Measurements from ENCODE around the gene GRP. TPM values are rescaled to one million over a fixed set of nuclear protein-coding genes. Genes with fewer than 3 reads are reported as not detected.

The GRP gene
- total and polyA plus RNA-seq, 2 of the 4 experiments (the other 2 are of a cell fraction) = not detected

- POLR2A ChIA-PET (ENCODE audit: unreplicated experiment) = no interaction called here
- intact Hi-C loops (cut with micrococcal nuclease) = no loop called here
- no peak overlapping the region for H2BK20ac ChIP-seq (ENCODE audit: low read depth, low read length)
These were observed 47.2 kb upstream of the GRP start for GRCh38 chr18:59172664-59173249.

More at GRCh38 chr18:59172664-59173249, 47.2 kb upstream of the GRP start:
- no peaks in the 10 kb centered on the region for H3K9me1 ChIP-seq (ENCODE audit: insufficient read depth, low read length)
- H3K56ac ChIP-seq (ENCODE audit: extremely low read depth, insufficient read depth, low read length) = no peak overlapping the region
- no peak overlapping the region for H3K14ac ChIP-seq (replicated peaks; ENCODE audit: low read depth, low read length)
- CTCF ChIA-PET = no interaction called here
- TF ChIP-seq CHD1 (IDR thresholded peaks at IDR 0.05; ENCODE audit: low read depth, low read length) = no peak
- TF ChIP-seq BHLHE40 (IDR thresholded peaks at IDR 0.05; ENCODE audit: low read depth, low read length) = no peak
- TF ChIP-seq MAZ (IDR thresholded peaks at IDR 0.05; ENCODE audit: borderline replicate concordance, low read depth, low read length) = no peak
- TF ChIP-seq RCOR1 (IDR thresholded peaks at IDR 0.05; ENCODE audit: insufficient replicate concordance, low read length) = no peak
- no peak for TF ChIP-seq SMC3 (IDR thresholded peaks at IDR 0.05; ENCODE audit: low read depth, low read length)
- TF ChIP-seq RAD21 (IDR thresholded peaks at IDR 0.05; ENCODE audit: low read length) = no peak
- TF ChIP-seq, protein P1, sequence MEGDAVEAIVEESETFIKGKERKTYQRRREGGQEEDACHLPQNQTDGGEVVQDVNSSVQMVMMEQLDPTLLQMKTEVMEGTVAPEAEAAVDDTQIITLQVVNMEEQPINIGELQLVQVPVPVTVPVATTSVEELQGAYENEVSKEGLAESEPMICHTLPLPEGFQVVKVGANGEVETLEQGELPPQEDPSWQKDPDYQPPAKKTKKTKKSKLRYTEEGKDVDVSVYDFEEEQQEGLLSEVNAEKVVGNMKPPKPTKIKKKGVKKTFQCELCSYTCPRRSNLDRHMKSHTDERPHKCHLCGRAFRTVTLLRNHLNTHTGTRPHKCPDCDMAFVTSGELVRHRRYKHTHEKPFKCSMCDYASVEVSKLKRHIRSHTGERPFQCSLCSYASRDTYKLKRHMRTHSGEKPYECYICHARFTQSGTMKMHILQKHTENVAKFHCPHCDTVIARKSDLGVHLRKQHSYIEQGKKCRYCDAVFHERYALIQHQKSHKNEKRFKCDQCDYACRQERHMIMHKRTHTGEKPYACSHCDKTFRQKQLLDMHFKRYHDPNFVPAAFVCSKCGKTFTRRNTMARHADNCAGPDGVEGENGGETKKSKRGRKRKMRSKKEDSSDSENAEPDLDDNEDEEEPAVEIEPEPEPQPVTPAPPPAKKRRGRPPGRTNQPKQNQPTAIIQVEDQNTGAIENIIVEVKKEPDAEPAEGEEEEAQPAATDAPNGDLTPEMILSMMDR (conservative IDR thresholded peaks at IDR 0.05; ENCODE audit: low read depth, low read length) = no peak
- TF ChIP-seq FOS (IDR thresholded peaks at IDR 0.05; ENCODE audit: low read depth, low read length) = no peak
- no peak for TF ChIP-seq NFE2L2 (IDR thresholded peaks at IDR 0.05; ENCODE audit: low read depth, low read length)
- TF ChIP-seq RFX5 (IDR thresholded peaks at IDR 0.05; ENCODE audit: low read depth, low read length) = no peak
- no peak for TF ChIP-seq ELK1 (IDR thresholded peaks at IDR 0.05; ENCODE audit: borderline replicate concordance, low read depth, low read length)
- no peak for TF ChIP-seq USF2 (IDR thresholded peaks at IDR 0.05; ENCODE audit: low read depth, low read length)
- no peak for TF ChIP-seq MAFK (IDR thresholded peaks at IDR 0.05; ENCODE audit: low read depth, low read length)
- H4K8ac ChIP-seq (ENCODE audit: low read depth in 2 of 2, low read length in 2 of 2) = no peak overlapping the region
- dilution Hi-C loops (cut with HindIII; ENCODE audit: low sequenced_read_pairs, unreplicated experiment) (no loop called here), in situ Hi-C loops (cut with MboI; ENCODE audit: low sequenced_read_pairs) (no loop called here)
- no peaks in the 10 kb centered on the region for H3K79me1 ChIP-seq (ENCODE audit: low read depth in 1 of 2, low read length in 2 of 2)
- no peak overlapping the region for H3K18ac ChIP-seq (ENCODE audit: low read depth, low read length)
- no peak overlapping the region for H3K4me3 ChIP-seq (ENCODE audit: insufficient read depth, low read depth, low read length)
- DNase-seq = no peak
- no CpG with 5 or more reads among the region's 2 CpGs for whole genome bisulfite sequencing, 2 experiments (ENCODE audit: extremely low coverage in 2 of 2, insufficient read length in 1 of 2)
- H3K4me1 ChIP-seq (ENCODE audit: control insufficient read depth, insufficient read depth, low read length) = no peaks in the 10 kb centered on the region
- H4K91ac ChIP-seq (ENCODE audit: insufficient read depth, low read depth, low read length) = no peak overlapping the region
- H2AK5ac ChIP-seq (ENCODE audit: low read depth, low read length) = no peak overlapping the region
- H2BK120ac ChIP-seq (ENCODE audit: low read depth, low read length) = no peak overlapping the region
- H3K27ac ChIP-seq (ENCODE audit: insufficient read depth, low read length) = no peak overlapping the region
- H2AFZ ChIP-seq (replicated peaks; ENCODE audit: low read length, poor library complexity) = no peak overlapping the region
- no peak overlapping the region for H3K23ac ChIP-seq (ENCODE audit: low read depth, low read length)
- H3K36me3 ChIP-seq (ENCODE audit: control insufficient read depth, insufficient read depth, low read length) = no peaks in the 10 kb centered on the region
- ATAC-seq (ENCODE audit: low read depth) = no peak
- H2AK9ac ChIP-seq (replicated peaks; ENCODE audit: low read depth, low read length, poor library complexity) = no peak overlapping the region
- H3K27me3 ChIP-seq (ENCODE audit: control insufficient read depth, insufficient read depth, low read length) = peaks cover 13% of the 10 kb centered on the region
- H3K9ac ChIP-seq (ENCODE audit: low read depth, low read length) = no peak overlapping the region
- no peak overlapping the region for H4K5ac ChIP-seq (ENCODE audit: low read depth, low read length)
- H2BK15ac ChIP-seq (ENCODE audit: low read depth, low read length) = no peak overlapping the region
- peaks cover 14% of the 10 kb centered on the region for H3K9me3 ChIP-seq (ENCODE audit: control insufficient read depth, insufficient read depth, low read length)
- H3K4me2 ChIP-seq (ENCODE audit: low read depth, low read length) = no peak overlapping the region
- H4K20me1 ChIP-seq (ENCODE audit: insufficient read depth, low read length) = no peaks in the 10 kb centered on the region
- no peak overlapping the region for H3K4ac ChIP-seq (ENCODE audit: low read depth, low read length)
- BruUV-seq (replicated peaks) = no TSS peak
- H2BK5ac ChIP-seq (ENCODE audit: low read depth, low read length, poor library complexity, severe bottlenecking) = no peak overlapping the region
